Dedifferentiated amniotic fluid mesenchymal stem cell (primary cell): ENCODE data around the gene ALDH6A1.

Source experiments
- DNase-seq: peaks from one replicate; pipeline ENCODE4 v3.0.0-alpha.2; 2016; ENCODE audit errors: extremely low spot score

Gene ALDH6A1

DNA sequence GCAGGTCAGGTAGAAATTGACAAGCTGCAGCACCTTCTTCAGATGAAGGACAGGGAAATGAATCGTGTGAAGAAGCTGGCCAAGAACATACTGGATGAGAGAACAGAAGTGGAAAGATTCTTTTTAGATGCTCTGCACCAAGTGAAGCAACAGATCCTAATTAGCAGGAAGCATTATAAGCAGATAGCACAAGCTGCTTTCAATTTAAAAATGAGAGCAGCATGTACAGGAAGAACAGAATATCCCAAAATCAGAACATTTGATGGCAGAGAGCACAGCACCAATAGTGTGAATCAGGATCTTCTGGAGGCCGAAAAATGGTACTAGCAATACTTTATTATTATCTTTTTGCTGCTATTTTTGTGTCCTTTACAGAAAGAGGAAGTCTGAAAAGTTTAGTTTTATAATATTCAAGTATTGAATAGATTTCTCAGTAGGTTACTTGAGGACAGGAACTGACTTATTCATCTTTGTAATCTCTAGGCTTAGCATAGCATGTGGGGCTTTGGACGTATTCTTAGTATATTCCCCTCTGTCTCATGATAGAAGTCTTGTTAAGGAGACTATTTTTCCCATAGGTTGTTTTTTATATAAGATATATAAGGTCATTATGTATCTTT is 34.3 kb downstream of the ALDH6A1 start:
- DNase-seq = no peak

DNA sequence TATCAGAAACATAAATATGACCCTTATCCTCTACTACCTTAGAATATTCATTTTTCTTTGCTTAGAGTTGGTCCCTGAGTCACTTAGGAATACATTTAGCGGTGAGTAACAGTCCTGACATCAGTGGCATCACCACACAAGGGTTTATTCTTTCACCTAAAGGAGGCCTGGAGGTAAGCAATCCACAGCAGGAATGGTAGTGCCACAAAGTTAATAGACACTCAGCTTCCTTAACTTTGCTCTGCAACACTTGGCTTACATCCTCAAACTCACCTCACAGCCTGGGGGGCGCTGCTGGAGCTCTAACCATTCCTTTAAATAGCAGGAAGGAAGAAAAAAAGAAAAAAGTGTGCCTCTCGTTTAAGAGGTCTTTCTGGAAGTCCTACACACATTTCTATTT is 36.0 kb downstream of the ALDH6A1 start:
- no peak for DNase-seq

DNA sequence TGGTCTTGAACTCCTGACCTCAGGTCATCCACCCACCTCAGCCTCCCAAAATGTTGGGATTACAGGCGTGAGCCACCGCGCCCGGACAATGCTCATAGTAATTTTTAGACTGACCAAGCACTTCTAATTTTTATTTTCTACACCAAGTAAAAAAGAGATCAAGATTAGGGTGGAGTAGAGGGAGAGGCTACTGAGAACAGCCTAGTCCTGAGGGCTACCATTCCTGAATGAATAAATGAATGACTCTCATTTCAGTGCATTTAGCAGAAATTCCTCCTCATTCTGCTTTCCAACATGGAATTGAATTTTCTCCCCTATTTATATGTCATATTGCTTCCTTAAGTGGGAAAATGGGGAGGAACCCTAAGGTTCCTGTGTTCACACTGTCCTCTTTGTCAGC is 38.7 kb downstream of the ALDH6A1 start:
- no peak for DNase-seq

DNA sequence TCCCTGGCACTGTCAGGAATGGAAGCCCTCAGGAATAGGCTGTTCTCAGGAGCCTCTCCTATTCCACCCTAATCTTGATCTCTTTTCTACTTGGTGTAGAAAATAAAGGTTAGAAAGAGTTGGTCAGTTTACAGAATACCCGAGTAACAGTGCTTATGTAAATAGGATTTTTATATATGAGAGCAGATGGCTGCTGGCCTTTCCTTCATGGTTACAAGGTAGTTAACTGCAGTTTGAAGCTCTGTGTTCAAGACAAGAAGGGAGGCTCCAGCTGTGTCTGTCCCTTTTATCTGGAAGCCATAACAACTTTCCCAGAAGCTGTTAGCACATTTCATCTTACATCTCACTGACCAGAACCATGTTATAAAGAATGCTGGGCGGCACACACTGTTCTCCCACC is 42.0 kb downstream of the ALDH6A1 start:
- DNase-seq = no peak

DNA sequence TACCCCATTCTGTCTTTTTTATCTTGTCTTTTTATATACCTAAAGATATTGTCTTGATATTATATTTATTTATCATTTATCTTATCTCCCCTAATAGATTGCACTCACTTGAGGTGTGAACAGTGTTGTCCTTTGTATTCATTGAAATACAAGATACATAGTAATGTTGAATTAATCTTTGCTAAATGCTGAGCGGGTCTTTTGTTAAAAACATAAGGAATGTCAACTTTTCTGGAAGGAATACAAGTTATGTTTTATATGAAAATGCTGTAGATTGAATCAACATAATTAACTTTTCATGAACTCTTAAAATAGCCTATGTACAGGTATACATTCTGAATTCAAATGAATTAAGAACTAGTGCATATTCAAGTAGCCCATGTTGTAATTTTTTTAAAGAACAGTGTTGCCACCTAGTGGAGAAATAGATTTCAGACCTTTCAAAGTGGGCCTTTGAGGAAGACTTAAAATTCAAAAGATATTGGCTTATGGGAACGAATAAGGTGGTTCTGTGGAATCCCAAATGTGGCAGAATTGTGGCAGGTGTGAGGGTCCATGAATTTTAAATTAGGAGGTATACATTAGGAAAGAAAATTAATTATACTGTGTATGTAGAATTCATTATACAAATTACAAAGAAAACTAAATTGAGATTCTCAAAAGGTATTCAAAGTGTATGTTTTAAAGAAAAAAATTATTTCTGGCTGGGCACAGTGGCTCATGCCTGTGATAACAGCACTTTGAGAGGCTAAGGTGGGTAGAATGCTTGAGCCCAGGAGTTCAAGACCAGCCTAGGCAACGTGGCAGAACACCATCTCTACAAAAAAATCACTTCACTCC is 46.0 kb downstream of the ALDH6A1 start:
- peak; percentile 72 for DNase-seq

DNA sequence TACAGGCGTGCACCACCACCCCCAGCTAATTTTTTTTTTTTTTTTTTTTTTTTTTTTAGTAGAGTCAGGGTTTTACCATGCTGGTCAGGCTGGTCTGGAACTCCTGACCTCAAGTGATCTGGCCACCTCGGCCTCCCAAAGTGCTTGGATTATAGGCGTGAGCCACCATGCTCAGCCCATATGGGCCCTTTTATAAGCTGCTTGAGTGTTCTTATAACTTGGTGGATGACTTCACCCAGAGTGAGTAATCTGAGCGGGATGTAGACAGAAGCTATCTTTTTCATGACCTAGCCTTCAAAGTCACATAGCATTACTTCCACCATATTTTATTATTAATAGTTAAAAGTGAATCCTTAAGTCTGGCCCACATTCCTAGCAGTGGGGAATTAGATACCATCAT is 48.7 kb downstream of the ALDH6A1 start:
- DNase-seq = no peak

DNA sequence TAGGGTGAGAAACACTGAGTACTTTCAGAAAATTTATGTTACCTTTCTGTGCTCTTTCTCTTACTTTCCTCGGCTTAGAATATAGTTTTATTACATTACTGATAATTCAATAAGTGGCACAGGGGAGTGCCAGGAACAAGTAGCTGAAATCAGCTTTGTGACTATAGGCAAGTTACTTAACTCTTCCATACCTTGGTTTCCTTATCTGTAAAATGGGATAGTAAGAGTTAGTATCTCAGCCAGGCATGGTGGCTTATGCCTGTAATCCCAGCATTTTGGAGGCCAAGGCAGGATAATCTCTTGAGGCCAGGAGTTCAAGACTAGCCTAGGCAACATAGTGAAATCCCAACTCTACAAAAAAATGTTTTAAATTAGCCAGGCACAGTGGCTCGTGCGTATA is 49.7 kb downstream of the ALDH6A1 start:
- DNase-seq = no peak

DNA sequence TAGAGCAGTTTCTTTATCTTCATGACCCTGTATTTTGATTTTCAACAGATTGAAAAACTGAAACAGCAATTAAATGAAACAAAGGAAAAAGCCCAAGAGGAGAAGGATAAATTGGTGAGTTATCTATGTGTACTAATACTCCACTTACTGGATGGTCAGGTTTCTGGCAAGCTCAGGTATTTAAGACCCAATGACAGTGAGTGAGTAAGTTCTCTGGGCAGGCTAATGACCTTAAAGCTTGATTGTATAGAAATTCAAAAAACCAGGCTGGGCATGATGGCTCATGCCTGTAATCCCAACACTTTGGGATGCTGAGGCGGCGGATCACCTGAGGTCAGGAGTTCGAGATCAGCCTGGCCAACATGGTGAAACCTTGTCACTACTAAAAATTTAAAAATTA is 55.1 kb downstream of the ALDH6A1 start:
- no peak for DNase-seq

DNA sequence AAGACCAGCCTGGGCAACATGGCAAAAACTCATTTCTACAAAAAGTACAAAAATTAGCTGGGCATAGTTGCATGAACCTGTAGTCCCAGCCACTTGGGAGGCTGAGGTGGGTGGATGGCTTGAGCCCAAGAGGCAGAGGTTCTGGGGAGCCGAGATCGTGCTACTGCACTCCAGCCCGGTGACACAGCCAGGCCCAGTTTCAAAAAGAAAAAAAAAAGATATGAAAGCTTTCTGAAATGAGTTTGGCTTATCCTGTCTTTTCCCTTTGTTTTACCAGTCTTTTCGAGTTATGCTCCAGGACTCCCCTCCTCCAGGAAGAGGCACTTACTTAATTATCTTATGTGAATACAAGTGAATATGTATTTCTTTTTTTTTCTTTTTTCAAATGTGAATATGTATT is 61.9 kb downstream of the ALDH6A1 start:
- DNase-seq = no peak

DNA sequence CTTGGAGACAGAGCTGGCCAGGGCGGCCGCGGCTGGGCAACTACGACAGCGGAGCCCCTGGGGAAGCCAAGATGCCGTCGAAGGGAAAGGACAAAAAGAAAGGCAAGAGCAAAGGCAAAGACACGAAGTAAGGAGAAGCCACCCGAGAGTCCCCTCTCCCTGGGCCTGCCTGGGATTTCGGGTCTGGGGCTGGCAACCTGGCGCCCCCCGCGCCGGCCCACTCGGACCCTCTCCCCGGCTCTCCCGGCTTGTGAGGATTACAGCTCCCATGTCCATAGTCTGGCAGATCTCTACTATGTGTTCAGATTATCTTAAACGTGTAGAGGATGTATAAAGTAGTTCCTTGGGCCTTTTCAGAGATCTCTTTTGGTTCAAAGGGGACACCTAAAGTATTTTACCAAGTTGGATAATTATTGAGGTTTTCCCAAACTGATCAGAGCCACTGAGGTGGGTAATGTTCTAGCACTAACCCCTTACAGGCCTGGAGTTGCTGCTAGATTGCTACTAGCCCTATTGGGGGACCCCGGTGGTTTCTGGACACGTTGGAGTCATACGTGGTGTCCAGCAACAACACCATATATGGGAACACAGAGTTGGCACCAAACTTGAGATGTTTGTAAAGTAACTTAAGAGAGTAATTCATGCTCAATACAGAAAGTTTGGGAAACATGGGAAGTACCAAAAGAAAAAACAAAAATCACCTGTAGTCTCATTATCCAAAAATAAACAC is 64.7 kb downstream of the ALDH6A1 start:
- DNase-seq = peak; percentile 31

DNA sequence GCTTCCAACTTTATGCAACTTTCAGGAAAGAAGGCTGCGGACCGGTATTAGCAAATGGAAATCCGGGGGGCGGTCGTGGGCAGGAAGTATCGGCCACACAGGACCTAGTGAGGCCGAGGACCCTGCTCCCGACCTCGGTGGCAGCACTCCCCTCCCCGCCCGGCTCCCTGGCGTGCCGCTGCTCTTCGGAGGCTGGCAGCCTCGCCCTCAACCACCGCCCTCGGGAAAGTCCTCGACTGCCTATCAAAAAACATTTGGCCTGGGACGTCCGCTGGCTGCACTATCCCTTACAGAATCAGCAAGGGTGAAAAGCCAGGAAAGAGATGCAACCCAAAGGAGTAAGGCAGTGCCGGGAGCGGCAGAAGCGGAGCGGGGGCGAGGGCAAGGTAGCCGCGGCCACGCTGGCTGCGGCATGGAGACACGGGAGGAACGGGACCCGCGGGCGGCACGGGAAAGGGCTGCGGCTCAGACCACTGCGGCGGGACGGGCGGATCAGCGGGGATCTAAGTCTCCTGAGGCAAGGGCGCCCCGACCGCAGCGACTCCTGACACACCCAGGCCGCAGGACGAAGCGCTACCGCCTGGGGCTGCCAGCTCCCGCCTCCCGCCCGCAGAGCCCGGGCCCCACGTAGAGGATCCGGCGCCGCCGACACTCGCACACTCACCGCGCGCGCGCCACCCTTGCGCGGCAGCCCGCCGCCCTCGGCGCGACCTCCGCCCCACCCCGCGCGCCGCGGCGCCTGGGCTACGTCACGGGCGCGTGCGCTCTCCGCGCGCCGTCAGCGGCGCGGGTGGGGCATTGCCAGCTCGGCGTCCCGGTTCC is 65.5 kb downstream of the ALDH6A1 start, which contains the start of the genes BBOF1 and ENTPD5:
Gene BBOF1, plus strand, starts transcription at position 764 of the 822 bp plus-strand sequence. CDS start 130 bp downstream, outside the sequence.
Gene ENTPD5, minus strand, starts transcription at position 703 of the 822 bp plus-strand sequence. CDS start 31,186 bp downstream, outside the sequence.
- peak; percentile 69 for DNase-seq

DNA sequence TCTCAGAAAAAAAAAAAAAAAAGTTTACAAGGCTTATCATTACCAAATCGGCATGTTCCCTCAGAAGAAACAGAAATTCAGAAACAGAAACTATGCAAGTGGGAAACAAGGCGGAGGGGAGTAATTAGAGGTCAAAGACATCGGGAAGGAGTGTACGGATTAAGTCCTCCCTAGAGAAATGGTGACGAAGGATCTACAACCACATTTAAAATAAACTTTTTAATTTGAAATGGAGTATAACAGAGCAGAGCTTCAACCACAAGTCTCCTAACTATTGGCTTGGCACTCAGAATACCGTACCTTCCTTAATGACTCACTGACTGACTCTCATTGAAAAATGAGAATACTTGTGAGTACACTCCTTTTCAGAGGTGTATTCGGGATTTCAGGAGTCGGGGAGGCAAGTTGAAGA is 66.1 kb downstream of the ALDH6A1 start:
- peak; percentile 45 for DNase-seq

DNA sequence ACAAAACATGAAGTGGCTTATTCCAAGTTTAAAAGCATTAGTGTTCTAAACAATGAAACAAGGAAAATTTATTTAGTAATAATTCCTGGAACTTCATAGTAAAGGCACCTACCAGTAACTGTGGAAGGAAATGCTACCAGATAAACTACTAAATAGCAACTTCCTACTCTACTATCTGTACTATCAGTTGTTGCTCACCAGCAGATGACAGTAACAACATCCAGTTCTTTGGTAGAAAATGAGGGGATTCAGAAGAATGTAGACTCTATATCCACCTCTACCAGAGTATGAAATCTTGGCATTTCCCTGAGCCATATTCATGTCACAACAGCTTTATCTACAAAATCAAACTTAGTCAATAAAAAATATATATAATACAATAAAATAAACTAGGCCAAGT is 68.3 kb downstream of the ALDH6A1 start:
- DNase-seq = no peak

DNA sequence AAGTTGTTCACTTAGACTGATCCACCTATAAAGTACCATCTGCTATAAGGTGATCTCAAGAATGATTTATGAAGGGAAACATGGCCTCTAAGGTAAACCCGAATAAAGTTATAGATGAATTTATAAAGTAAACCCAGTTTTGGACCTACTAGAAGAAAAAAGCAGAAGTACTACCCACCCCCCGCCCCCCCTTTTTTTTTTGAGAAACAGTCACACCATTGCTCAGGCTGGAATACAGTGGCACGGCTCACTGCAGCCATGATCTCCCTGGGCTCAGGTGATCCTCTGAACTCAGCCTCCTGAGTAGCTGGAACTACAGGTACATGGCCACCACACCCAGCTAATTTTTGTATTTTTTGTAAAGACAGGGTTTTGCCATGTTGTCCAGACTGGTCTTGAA is 69.1 kb downstream of the ALDH6A1 start:
- DNase-seq = no peak

DNA sequence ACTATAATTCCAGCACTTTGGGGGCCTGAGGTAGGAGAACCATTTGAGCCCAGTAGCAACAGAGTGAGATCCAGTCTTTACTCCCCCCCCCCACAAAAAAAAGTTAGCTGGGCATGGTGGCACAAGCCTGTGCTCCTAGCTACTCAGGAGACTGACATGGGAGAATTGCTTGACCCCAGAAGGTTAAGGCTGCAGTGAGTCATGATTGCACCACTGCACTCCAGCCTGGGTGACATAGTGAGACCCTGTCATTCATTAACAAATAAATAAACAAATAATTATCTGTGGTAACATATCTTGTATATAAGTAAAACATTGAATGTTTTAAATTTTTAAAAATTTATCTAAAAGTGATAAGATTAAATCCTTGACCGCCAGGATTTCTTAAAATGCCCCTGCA is 70.0 kb downstream of the ALDH6A1 start:
- no peak for DNase-seq

DNA sequence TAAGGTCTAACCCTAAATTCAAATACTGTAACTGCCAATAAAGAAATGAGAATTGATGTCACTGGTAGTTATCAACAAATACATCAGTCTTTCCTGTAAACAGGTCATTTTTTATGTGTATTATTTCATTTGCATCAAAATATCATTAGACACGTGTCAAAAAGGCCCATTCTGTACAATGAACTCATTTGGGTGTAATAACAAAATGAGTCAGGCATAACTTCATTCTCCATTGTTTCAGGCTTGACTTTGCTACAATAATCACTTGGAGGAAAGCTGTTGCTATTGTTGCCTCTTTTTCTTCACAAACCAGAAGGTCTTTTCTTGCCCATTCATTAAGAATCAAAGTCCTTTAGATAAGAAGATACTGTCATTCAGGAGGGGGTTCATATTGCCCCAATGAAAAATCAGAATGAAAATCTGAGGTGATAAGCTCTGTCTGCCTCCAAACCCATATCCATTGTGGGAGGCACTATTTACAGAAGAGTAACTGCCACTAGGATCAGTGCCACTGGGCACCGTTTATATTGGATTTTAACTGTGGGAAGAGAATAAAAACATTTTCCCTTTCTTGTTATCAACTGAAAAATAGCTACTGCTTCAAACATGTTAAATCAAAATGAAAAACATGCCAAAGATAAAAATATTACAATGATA is 75.3 kb downstream of the ALDH6A1 start:
- DNase-seq = no peak
